HepG2 (cell line): ENCODE data around the gene RNPS1. TPM values are rescaled to one million over a fixed set of nuclear protein-coding genes. Genes with fewer than 3 reads are reported as not detected.
A peak's percentile ranks its signal among the peaks of the same experiment; 100 is the strongest.

Source experiments
- AHR ChIP-seq: IDR thresholded peaks from 2 replicates; pipeline ENCODE4 v1.6.1; 2018; ENCODE audit warnings: missing genetic modification reagents, missing compliant biosample characterization
- ARID4A ChIP-seq: sonication (generic); formaldehyde crosslinking; IDR thresholded peaks from 2 replicates; pipeline ENCODE4 v1.5.0; 2020; ENCODE audit warnings: mild to moderate bottlenecking, missing genetic modification reagents, borderline replicate concordance
- CBFB ChIP-seq: sonication (generic); formaldehyde crosslinking; IDR thresholded peaks from 2 replicates; pipeline ENCODE4 v1.4.0; 2020; ENCODE audit warnings: missing genetic modification reagents
- FIP1L1 ChIP-seq: fragments of 200-400 bp; formaldehyde crosslinking; IDR thresholded peaks from 2 replicates; pipeline ENCODE4 v1.6.1; 2018; ENCODE audit warnings: low read depth, mild to moderate bottlenecking, low read length, moderate library complexity, borderline replicate concordance; ENCODE audit not compliant: insufficient read depth
- HCFC1 ChIP-seq: fragments of 150-350 bp; IDR thresholded peaks from 2 replicates; pipeline ENCODE4 v1.6.1; 2014; ENCODE audit warnings: low read depth, low read length
- IRX3 ChIP-seq: sonication (generic); formaldehyde crosslinking; IDR thresholded peaks from 2 replicates; pipeline ENCODE4 v1.8.1; 2023; ENCODE audit warnings: mild to moderate bottlenecking, low read depth, missing genetic modification reagents, borderline replicate concordance
- JUNB ChIP-seq: sonication (generic); formaldehyde crosslinking; IDR thresholded peaks from 2 replicates; pipeline ENCODE4 v1.8.0; 2022; ENCODE audit warnings: missing genetic modification reagents, mild to moderate bottlenecking, borderline replicate concordance
- MEIS2 ChIP-seq: sonication (generic); formaldehyde crosslinking; IDR thresholded peaks from 2 replicates; pipeline ENCODE4 v1.9.0; 2021; ENCODE audit warnings: mild to moderate bottlenecking, missing genetic modification reagents
- MTF2 ChIP-seq: sonication (generic); formaldehyde crosslinking; IDR thresholded peaks from 2 replicates; pipeline ENCODE4 v1.5.0; 2020; ENCODE audit warnings: missing genetic modification reagents, borderline replicate concordance
- RORA ChIP-seq: sonication (generic); formaldehyde crosslinking; IDR thresholded peaks from 2 replicates; pipeline ENCODE4 v1.5.0; 2020; ENCODE audit warnings: mild to moderate bottlenecking, missing genetic modification reagents, moderate library complexity
- SNRNP70 ChIP-seq: fragments of 200-400 bp; formaldehyde crosslinking; IDR thresholded peaks from 2 replicates; pipeline ENCODE4 v1.6.1; 2017; ENCODE audit warnings: mild to moderate bottlenecking, low read depth, low read length, moderate library complexity
- TBP ChIP-seq: sonication (generic); formaldehyde crosslinking; IDR thresholded peaks from 2 replicates; pipeline ENCODE4 v1.5.0; 2020; ENCODE audit warnings: missing genetic modification reagents
- YEATS2 ChIP-seq: sonication (generic); formaldehyde crosslinking; IDR thresholded peaks from 2 replicates; pipeline ENCODE4 v1.4.0; 2020; ENCODE audit warnings: missing genetic modification reagents, borderline replicate concordance
- ZBTB25 ChIP-seq: IDR thresholded peaks from 2 replicates; pipeline ENCODE4 v1.6.1; 2018; ENCODE audit warnings: missing genetic modification reagents
- ZBTB37 ChIP-seq: sonication (generic); formaldehyde crosslinking; IDR thresholded peaks from 2 replicates; pipeline ENCODE4 v1.4.0; 2020; ENCODE audit warnings: mild to moderate bottlenecking, missing genetic modification reagents
- ZFP36 ChIP-seq: fragments of 150-350 bp; IDR thresholded peaks from 2 replicates; pipeline ENCODE4 v1.6.1; 2018; ENCODE audit warnings: borderline replicate concordance, low read length, low read depth; ENCODE audit not compliant: partially characterized antibody
- ZNF143 ChIP-seq: sonication (generic); formaldehyde crosslinking; IDR thresholded peaks from 2 replicates; pipeline ENCODE4 v1.4.0; 2020; ENCODE audit warnings: missing genetic modification reagents
- ZNF20 ChIP-seq: sonication (generic); formaldehyde crosslinking; IDR thresholded peaks from 2 replicates; pipeline ENCODE4 v1.4.0; 2020; ENCODE audit warnings: mild to moderate bottlenecking, moderate library complexity, missing genetic modification reagents
- ZNF329 ChIP-seq: sonication (generic); formaldehyde crosslinking; IDR thresholded peaks from 2 replicates; pipeline ENCODE4 v1.9.0; 2021; ENCODE audit warnings: low read depth, mild to moderate bottlenecking, missing genetic modification reagents
- ZNF549 ChIP-seq: sonication (generic); formaldehyde crosslinking; IDR thresholded peaks from 2 replicates; pipeline ENCODE4 v1.5.0; 2020; ENCODE audit warnings: missing genetic modification reagents
- ZNF770 ChIP-seq: sonication (generic); formaldehyde crosslinking; IDR thresholded peaks from 2 replicates; pipeline ENCODE4 v1.5.0; 2020; ENCODE audit warnings: mild to moderate bottlenecking, missing genetic modification reagents
- polyA plus RNA-seq, 8 experiments: library from polyadenylated mRNA; depleted of rRNA in 3 of 8; stranded (reverse) in 7 of 8; unstranded in 1 of 8; fragments of >200 nt; fragmentation: Illumina TruSeq in 4 of 8; extraction: Trizol in 4 of 8; gene quantifications; 2 replicates each; pipeline versions ENCODE4 v1.2.1 to v1.2.3, GENCODE V29; 2011 to 2016; ENCODE audit warnings: low read depth in 4 of 8, missing spikeins in 1 of 8, mixed read lengths in 1 of 8; ENCODE audit not compliant: insufficient read depth in 1 of 8
- total RNA-seq, 5 experiments: library from RNA; depleted of rRNA; stranded (reverse); fragments of >200 nt; fragmentation: Illumina TruSeq; extraction: Trizol; gene quantifications; 2 replicates each; pipeline ENCODE4 v1.2.3, GENCODE V29; 2016; ENCODE audit warnings: low read depth in 1 of 5

RNPS1 gene
- total and polyA plus RNA-seq, 2 of the 13 experiments (the other 11 are each of a cell fraction or from before 2014, with no cell fraction given) = 126 to 133 TPM

GRCh38 chr16:2223221-2223941 lies 44.5 kb downstream of the RNPS1 start, which contains the start of gene E4F1 (continued):
- TF ChIP-seq ZFP36 = no peak
- no peak for TF ChIP-seq ZNF20 (CRISPR knock-in tag)
- TF ChIP-seq AHR = no peak
- TF ChIP-seq SNRNP70 = no peak
- TF ChIP-seq ZBTB25 (CRISPR knock-in tag) = peak; percentile 97
- TF ChIP-seq ZNF143 (CRISPR knock-in tag) = peak; percentile 3
- TF ChIP-seq FIP1L1 = no peak
- peak; percentile 97 for TF ChIP-seq ARID4A (CRISPR knock-in tag)
- peak; percentile 94 for TF ChIP-seq MEIS2 (CRISPR knock-in tag)
- 0 out of 2 replicates have a peak, but pooled peaks have one; percentile 36 for TF ChIP-seq ZNF770 (CRISPR knock-in tag)
- no peak for TF ChIP-seq JUNB (CRISPR knock-in tag)
- TF ChIP-seq ZNF329 (CRISPR knock-in tag) = no peak
- TF ChIP-seq YEATS2 (CRISPR knock-in tag) = peak; percentile 88
- peak; percentile 63 for TF ChIP-seq HCFC1
- no peak for TF ChIP-seq TBP (CRISPR knock-in tag)
- no peak for TF ChIP-seq ZNF549 (CRISPR knock-in tag)
- TF ChIP-seq IRX3 (CRISPR knock-in tag) = no peak
- no peak for TF ChIP-seq ZBTB37 (CRISPR knock-in tag)
- no peak; the same call in none of the 2 replicates for TF ChIP-seq CBFB (CRISPR knock-in tag)
- TF ChIP-seq RORA (CRISPR knock-in tag) = no peak
- TF ChIP-seq MTF2 (CRISPR knock-in tag) = peak; percentile 38; the same call in 1 of the 2 replicates
